K562 (cell line): Measurements from ENCODE around the gene PPRC1. TPM values are rescaled to one million over a fixed set of nuclear protein-coding genes. Genes with fewer than 3 reads are reported as not detected.
A peak's percentile ranks its signal among the peaks of the same experiment; 100 is the strongest.

Experiments used
- CBX2 ChIP-seq: fragments of 200-600 bp; sonication (generic); IDR thresholded peaks from one replicate; pipeline ENCODE4 v1.6.1; 2012; ENCODE audit warnings: mild to moderate bottlenecking, low read length, inconsistent platforms; ENCODE audit not compliant: insufficient read depth, poor library complexity, severe bottlenecking
- CUX1 ChIP-seq: fragments of 200-800 bp; sonication (Bioruptor generic); IDR thresholded peaks from 2 replicates; pipeline ENCODE4 v1.6.1; 2016; ENCODE audit warnings: missing genetic modification characterization, missing compliant biosample characterization
- GABPA ChIP-seq: fragments of 200-800 bp; sonication (Bioruptor generic); conservative IDR thresholded peaks from 2 replicates; pipeline ENCODE4 v1.6.1; 2016; ENCODE audit warnings: low read depth, missing genetic modification characterization, missing compliant biosample characterization
- GABPB1 ChIP-seq: sonication (generic); formaldehyde crosslinking; IDR thresholded peaks from 2 replicates; pipeline ENCODE4 v1.8.0; 2022; ENCODE audit warnings: mild to moderate bottlenecking, missing genetic modification reagents
- KDM2B ChIP-seq: fragments of 250-450 bp; sonication (Bioruptor Pico); IDR thresholded peaks from 2 replicates; pipeline ENCODE4 v1.8.0; 2021; ENCODE audit warnings: mild to moderate bottlenecking, moderate library complexity
- MCM3 ChIP-seq: fragments of 450-650 bp; IDR thresholded peaks from 2 replicates; pipeline ENCODE4 v1.6.1; 2016
- NR3C1 ChIP-seq: sonication (generic); formaldehyde crosslinking; IDR thresholded peaks from 2 replicates; pipeline ENCODE4 v1.8.1; 2022; ENCODE audit warnings: missing genetic modification reagents
- VEZF1 ChIP-seq: fragments of 200-800 bp; sonication (Bioruptor generic); IDR thresholded peaks from 2 replicates; pipeline ENCODE4 v1.6.1; 2017; ENCODE audit warnings: missing genetic modification characterization, missing compliant biosample characterization
- ZBTB1 ChIP-seq: sonication (generic); formaldehyde crosslinking; IDR thresholded peaks from 2 replicates; pipeline ENCODE4 v1.8.1; 2023; ENCODE audit warnings: missing genetic modification reagents, low read depth, mild to moderate bottlenecking, borderline replicate concordance
- ZFX ChIP-seq: sonication (generic); formaldehyde crosslinking; IDR thresholded peaks from 2 replicates; pipeline ENCODE4 v1.8.0; 2022; ENCODE audit warnings: mild to moderate bottlenecking, missing genetic modification reagents, moderate library complexity
- ZNF436 ChIP-seq: fragments of 250-450, 450-650 bp; sonication (Bioruptor Pico); formaldehyde crosslinking; IDR thresholded peaks from 2 replicates; pipeline ENCODE4 v1.7.0; 2020; ENCODE audit warnings: mild to moderate bottlenecking
- polyA plus RNA-seq, 8 experiments: library from polyadenylated mRNA; depleted of rRNA in 4 of 8; stranded (reverse) in 5 of 8; unstranded in 3 of 8; fragments of >200 nt; fragmentation: Nextera tagmentation in 2 of 8; fragmentation: Illumina TruSeq in 1 of 8; extraction: Ambion mirVana in 2 of 8; extraction: Trizol in 1 of 8; gene quantifications; 2 replicates each; pipeline versions ENCODE4 v1.2.1 to v1.2.3, GENCODE V29; 2011 to 2014; ENCODE audit warnings: inconsistent platforms in 1 of 8, missing spikeins in 1 of 8
- total RNA-seq, 7 experiments: library from RNA; depleted of rRNA in 6 of 7; stranded (reverse); fragments of >200 nt in 6 of 7; fragmentation: Illumina TruSeq in 2 of 7; extraction: Trizol in 2 of 7; gene quantifications; 2 replicates each; pipeline versions ENCODE4 v1.2.1 to v1.2.3, GENCODE V29; 2011 to 2021; ENCODE audit warnings: low replicate concordance in 1 of 7
- TF ChIP-seq, protein P1 (sequence below): fragments of 250-450 bp; sonication (Bioruptor Pico); IDR thresholded peaks from 2 replicates; pipeline ENCODE4 v1.5.0; 2021
- TF ChIP-seq, protein P2 (sequence below): fragments of 250-450 bp; sonication (Bioruptor Pico); IDR thresholded peaks from 2 replicates; pipeline ENCODE4 v1.4.0; 2020; ENCODE audit warnings: borderline replicate concordance

Gene PPRC1
- total and polyA plus RNA-seq, 9 of the 15 experiments (the other 6 are each of a cell fraction or from before 2014, with no cell fraction given): 8.5 to 47.1 (median 16.2) TPM

GRCh38 chr10:102113956-102114857 is 18.6 kb upstream of the PPRC1 start (continued):
- TF ChIP-seq ZFX (CRISPR knock-in tag) (peak; percentile 61), KDM2B (no peak), ZNF436 (CRISPR knock-in tag) (no peak), VEZF1 (CRISPR knock-in tag) (peak; percentile 62), CBX2 (no peak), ZBTB1 (CRISPR knock-in tag) (no peak), MCM3 (no peak), GABPA (tag) (no peak), GABPB1 (CRISPR knock-in tag) (0 out of 2 replicates have a peak, but pooled peaks have one; percentile 9), NR3C1 (no peak), CUX1 (no peak)
- TF ChIP-seq, protein P1, sequence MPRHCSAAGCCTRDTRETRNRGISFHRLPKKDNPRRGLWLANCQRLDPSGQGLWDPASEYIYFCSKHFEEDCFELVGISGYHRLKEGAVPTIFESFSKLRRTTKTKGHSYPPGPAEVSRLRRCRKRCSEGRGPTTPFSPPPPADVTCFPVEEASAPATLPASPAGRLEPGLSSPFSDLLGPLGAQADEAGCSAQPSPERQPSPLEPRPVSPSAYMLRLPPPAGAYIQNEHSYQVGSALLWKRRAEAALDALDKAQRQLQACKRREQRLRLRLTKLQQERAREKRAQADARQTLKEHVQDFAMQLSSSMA (CRISPR knock-in tag): no peak
- TF ChIP-seq, protein P2, sequence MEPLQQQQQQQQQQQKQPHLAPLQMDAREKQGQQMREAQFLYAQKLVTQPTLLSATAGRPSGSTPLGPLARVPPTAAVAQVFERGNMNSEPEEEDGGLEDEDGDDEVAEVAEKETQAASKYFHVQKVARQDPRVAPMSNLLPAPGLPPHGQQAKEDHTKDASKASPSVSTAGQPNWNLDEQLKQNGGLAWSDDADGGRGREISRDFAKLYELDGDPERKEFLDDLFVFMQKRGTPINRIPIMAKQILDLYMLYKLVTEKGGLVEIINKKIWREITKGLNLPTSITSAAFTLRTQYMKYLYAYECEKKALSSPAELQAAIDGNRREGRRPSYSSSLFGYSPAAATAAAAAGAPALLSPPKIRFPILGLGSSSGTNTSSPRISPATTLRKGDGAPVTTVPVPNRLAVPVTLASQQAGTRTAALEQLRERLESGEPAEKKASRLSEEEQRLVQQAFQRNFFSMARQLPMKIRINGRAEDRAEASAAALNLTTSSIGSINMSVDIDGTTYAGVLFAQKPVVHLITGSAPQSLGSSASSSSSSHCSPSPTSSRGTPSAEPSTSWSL (CRISPR knock-in tag): no peak
